PC-3 (cell line): ENCODE measurements around the gene SMAP2.

Experiments
- EZH2 ChIP-seq: fragments of 300-600 bp; sonication (generic); IDR thresholded peaks from one replicate; pipeline ENCODE4 v1.6.1; 2017; ENCODE audit warnings: antibody characterized with exemption, mild to moderate bottlenecking, low read length; ENCODE audit not compliant: unreplicated experiment
- EZH2phosphoT487 ChIP-seq: fragments of 300-600 bp; sonication (generic); IDR thresholded peaks from 2 replicates; pipeline ENCODE4 v1.6.1; 2018; ENCODE audit warnings: mild to moderate bottlenecking, antibody characterized with exemption, low read length, borderline replicate concordance
- TF ChIP-seq, protein P1 (sequence below): fragments of 300-600 bp; sonication (generic); conservative IDR thresholded peaks from 2 replicates; pipeline ENCODE4 v1.5.1; 2017; ENCODE audit warnings: antibody characterized with exemption, low read depth, mild to moderate bottlenecking, low read length

DNA sequence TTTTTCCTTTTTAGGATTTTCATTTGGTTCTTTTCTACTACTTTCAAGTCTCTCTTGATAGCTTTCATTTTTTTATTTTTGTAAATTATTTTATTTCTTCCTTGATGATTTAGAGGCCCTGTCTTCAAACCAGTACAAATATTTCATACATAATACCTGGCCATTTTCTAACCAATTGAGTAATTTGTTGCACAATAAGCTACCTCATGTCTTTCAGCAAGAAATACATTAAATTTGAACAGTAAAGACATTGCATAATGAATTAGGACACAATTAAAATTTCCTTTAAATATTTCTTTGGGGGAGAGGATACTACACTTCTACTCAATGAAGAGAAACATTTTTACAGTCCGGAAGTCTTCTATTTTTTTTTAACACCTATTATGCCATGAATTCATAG is 40.8 kb upstream of the SMAP2 start:
- TF ChIP-seq, protein P1, sequence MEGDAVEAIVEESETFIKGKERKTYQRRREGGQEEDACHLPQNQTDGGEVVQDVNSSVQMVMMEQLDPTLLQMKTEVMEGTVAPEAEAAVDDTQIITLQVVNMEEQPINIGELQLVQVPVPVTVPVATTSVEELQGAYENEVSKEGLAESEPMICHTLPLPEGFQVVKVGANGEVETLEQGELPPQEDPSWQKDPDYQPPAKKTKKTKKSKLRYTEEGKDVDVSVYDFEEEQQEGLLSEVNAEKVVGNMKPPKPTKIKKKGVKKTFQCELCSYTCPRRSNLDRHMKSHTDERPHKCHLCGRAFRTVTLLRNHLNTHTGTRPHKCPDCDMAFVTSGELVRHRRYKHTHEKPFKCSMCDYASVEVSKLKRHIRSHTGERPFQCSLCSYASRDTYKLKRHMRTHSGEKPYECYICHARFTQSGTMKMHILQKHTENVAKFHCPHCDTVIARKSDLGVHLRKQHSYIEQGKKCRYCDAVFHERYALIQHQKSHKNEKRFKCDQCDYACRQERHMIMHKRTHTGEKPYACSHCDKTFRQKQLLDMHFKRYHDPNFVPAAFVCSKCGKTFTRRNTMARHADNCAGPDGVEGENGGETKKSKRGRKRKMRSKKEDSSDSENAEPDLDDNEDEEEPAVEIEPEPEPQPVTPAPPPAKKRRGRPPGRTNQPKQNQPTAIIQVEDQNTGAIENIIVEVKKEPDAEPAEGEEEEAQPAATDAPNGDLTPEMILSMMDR: no peak
- TF ChIP-seq EZH2: no peak
- TF ChIP-seq EZH2phosphoT487: no peak
